HG03571 (cell line): ENCODE data around the gene SLC10A3.
"Not testable (repeated sequence)": the region's sequence is repeated elsewhere in the genome, so short reads cannot be mapped to it uniquely, and the experiment has no call there.

Experiments
- ATAC-seq: cut with Tn5 transposase; IDR thresholded peaks from one replicate; pipeline ENCODE4 v1.9.1; 2021; ENCODE audit not compliant: unreplicated experiment

Gene SLC10A3

GRCh38 chrX:154509455-154509854 is 19.0 kb upstream of the SLC10A3 start:
- ATAC-seq: no peak

- ATAC-seq: no peak
Measured at GRCh38 chrX:154508384-154508745, 17.9 kb upstream of the SLC10A3 start.

- no peak for ATAC-seq
Measured at GRCh38 chrX:154507673-154508383, 17.4 kb upstream of the SLC10A3 start.

GRCh38 chrX:154506483-154507332 is 16.3 kb upstream of the SLC10A3 start:
- no peak for ATAC-seq

- no peak for ATAC-seq
Measured at GRCh38 chrX:154505734-154506133, 15.3 kb upstream of the SLC10A3 start.

GRCh38 chrX:154502989-154503388 is 12.6 kb upstream of the SLC10A3 start:
- no peak for ATAC-seq

- no peak for ATAC-seq
Measured at GRCh38 chrX:154502098-154502497, 11.7 kb upstream of the SLC10A3 start.

- ATAC-seq: not testable (repeated sequence)
Measured at GRCh38 chrX:154501423-154501822, 11.0 kb upstream of the SLC10A3 start.

- not testable (repeated sequence) for ATAC-seq
Measured at GRCh38 chrX:154496591-154497137, 6.2 kb upstream of the SLC10A3 start.

- no peak for ATAC-seq
Measured at GRCh38 chrX:154495472-154495922, 5.1 kb upstream of the SLC10A3 start.

- ATAC-seq: no peak
Measured at GRCh38 chrX:154494715-154495114, 4.3 kb upstream of the SLC10A3 start.

- ATAC-seq: peak; percentile 21
Measured at GRCh38 chrX:154490021-154490413, 412 bp downstream of the SLC10A3 start.

- ATAC-seq: no peak
Measured at GRCh38 chrX:154489182-154489581, 1.2 kb downstream of the SLC10A3 start.

- ATAC-seq: no peak
Measured at GRCh38 chrX:154488336-154489075, 1.9 kb downstream of the SLC10A3 start.

GRCh38 chrX:154487518-154488290 is 2.7 kb downstream of the SLC10A3 start:
- no peak for ATAC-seq

GRCh38 chrX:154486396-154487207 is 3.8 kb downstream of the SLC10A3 start, which contains the start of gene UBL4A:
Gene UBL4A (minus strand): TSS chrX:154486615. CDS start chrX:154486584, 31 bp downstream.
- ATAC-seq: no peak

- ATAC-seq: no peak
Measured at GRCh38 chrX:154486052-154486395, 4.4 kb downstream of the SLC10A3 start.

- ATAC-seq: no peak
Measured at GRCh38 chrX:154485150-154486051, 5.0 kb downstream of the SLC10A3 start.
